Esophagus muscularis mucosa (tissue), 4 donors: ENCODE measurements around the gene EYA4. TPM values are rescaled to one million over a fixed set of nuclear protein-coding genes. Genes with fewer than 3 reads are reported as not detected.

Source experiments
- DNase-seq: peaks from one replicate; pipeline ENCODE4 v3.0.0-alpha.2; 2017; ENCODE audit errors: extremely low spot score
- H3K27ac ChIP-seq, 4 donors: fragments of 200-600 bp; sonication (generic); replicated peaks in 1 of 4; 1 replicate in 3 of 4; 2 replicates in 1 of 4; pipeline ENCODE4 v1.5.1; 2016 to 2019; ENCODE audit warnings: mild to moderate bottlenecking in 1 of 4
- H3K27me3 ChIP-seq, 4 donors: fragments of 200-600 bp; sonication (generic); one replicate each; pipeline versions ENCODE4 v1.5.1 to v1.6.0; 2016 to 2019
- H3K36me3 ChIP-seq, 4 donors: fragments of 200-600 bp; sonication (generic); one replicate each; pipeline ENCODE4 v1.5.1; 2016 to 2019
- H3K4me1 ChIP-seq, 4 donors: fragments of 200-600 bp; sonication (generic); one replicate each; pipeline ENCODE4 v1.5.1; 2016 to 2019
- H3K4me3 ChIP-seq, 4 donors: fragments of 200-600 bp; sonication (generic); 1 replicate in 2 of 4; 2 replicates in 2 of 4; pipeline ENCODE4 v1.5.1; 2016 to 2019; ENCODE audit warnings: mild to moderate bottlenecking in 4 of 4, moderate library complexity in 1 of 4
- H3K9me3 ChIP-seq, 4 donors: fragments of 200-600 bp; sonication (generic); 1 replicate in 3 of 4; 2 replicates in 1 of 4; pipeline ENCODE4 v1.5.1; 2016 to 2019
- CTCF ChIP-seq, 3 experiments: fragments of 200-600 bp in 2 of 3; fragments of 450-650 bp in 1 of 3; sonication (generic) in 2 of 3; IDR thresholded peaks; one replicate each; pipeline ENCODE4 v1.5.1; 2017 to 2019; ENCODE audit warnings: antibody characterized with exemption in 3 of 3, mild to moderate bottlenecking in 2 of 3, moderate library complexity in 1 of 3
- EP300 ChIP-seq: sonication (generic); formaldehyde crosslinking; IDR thresholded peaks from one replicate; pipeline ENCODE4 v1.6.1; 2017; ENCODE audit warnings: antibody characterized with exemption
- POLR2A ChIP-seq: fragments of 450-650 bp; IDR thresholded peaks from one replicate; pipeline ENCODE4 v1.6.1; 2017; ENCODE audit warnings: antibody characterized with exemption, moderate library complexity, mild to moderate bottlenecking, low read depth
- POLR2AphosphoS5 ChIP-seq, 2 donors: sonication (generic); formaldehyde crosslinking; IDR thresholded peaks; one replicate each; pipeline ENCODE4 v1.6.1; 2017; ENCODE audit warnings: antibody characterized with exemption in 2 of 2
- WGBS: methylation state at CpG from one replicate; pipeline ENCODE4 v1.1.5; 2018; 5-methylcytosine and 5-hydroxymethylcytosine counted together
- intact Hi-C: fragments of 100-400 bp; cut with DNase I; formaldehyde crosslinking; loops from one replicate; pipeline ENCODE4 v1.15.1; 2023
- total RNA-seq, 4 donors: library from RNA; depleted of rRNA; stranded (reverse); fragments of >200 nt; gene quantifications; one replicate each; pipeline versions ENCODE4 v1.1.0 to v1.2.1, GENCODE V29; 2016

The EYA4 gene
- total RNA-seq, 4 donors from 2014 or later = 1.5 to 3.3 (median 2.5) TPM

- intact Hi-C loops = no loop called here
- Histone ChIP-seq H3K27ac (no peak overlapping the region), H3K4me1 (no peaks in the 10 kb centered on the region), H3K9me3 (no peaks in the 10 kb centered on the region), H3K4me3 (no peak overlapping the region), H3K27me3 (no peaks in the 10 kb centered on the region), H3K36me3 (no peaks in the 10 kb centered on the region)
- TF ChIP-seq CTCF (IDR thresholded peaks at IDR 0.05) (no peak), POLR2AphosphoS5 (IDR thresholded peaks at IDR 0.05) (no peak), POLR2A (no peak), EP300 (no peak)
- WGBS = 76% methylated on average over 3 of the region's 3 CpGs
- no peak for DNase-seq
Measured at GRCh38 chr6:133333852-133334251, 92.7 kb downstream of the EYA4 start.

DNA sequence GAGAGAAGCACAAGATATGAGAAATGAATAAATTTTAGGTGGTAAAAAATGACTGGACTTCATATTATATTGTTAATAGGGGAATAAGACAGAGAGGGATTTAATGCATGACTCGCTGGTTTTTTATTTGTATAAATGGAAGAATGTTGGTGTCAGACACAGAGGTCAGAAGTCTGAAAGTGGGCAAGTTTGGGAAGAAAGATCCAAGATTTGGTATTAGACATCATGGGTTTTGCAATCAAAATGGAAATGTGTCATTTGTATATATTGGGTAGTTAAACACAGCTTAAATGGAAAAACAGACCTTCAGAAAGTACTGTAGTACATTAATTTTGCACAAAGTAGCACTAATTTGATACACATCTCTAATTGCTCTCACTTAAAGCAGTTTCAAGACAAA is 96.2 kb downstream of the EYA4 start:
- Histone ChIP-seq H3K4me1 (no peaks in the 10 kb centered on the region), H3K27me3 (no peaks in the 10 kb centered on the region), H3K4me3 (no peak overlapping the region), H3K9me3 (no peaks in the 10 kb centered on the region), H3K36me3 (no peaks in the 10 kb centered on the region), H3K27ac (no peak overlapping the region)
- intact Hi-C loops = no loop called here
- 83% methylated on average over 1 of the region's 1 CpG for WGBS
- DNase-seq = no peak
- no peak for TF ChIP-seq POLR2AphosphoS5 (IDR thresholded peaks at IDR 0.05)
- no peak for TF ChIP-seq CTCF (IDR thresholded peaks at IDR 0.05)
- TF ChIP-seq POLR2A = no peak
- TF ChIP-seq EP300 = no peak

GRCh38 chr6:133339543-133340384 is 98.6 kb downstream of the EYA4 start:
- no peak overlapping the region for H3K27ac ChIP-seq
- no peaks in the 10 kb centered on the region for H3K4me1 ChIP-seq
- H3K36me3 ChIP-seq = no peaks in the 10 kb centered on the region
- no peaks in the 10 kb centered on the region for H3K27me3 ChIP-seq
- H3K4me3 ChIP-seq = no peak overlapping the region
- no peaks in the 10 kb centered on the region for H3K9me3 ChIP-seq
- no peak for TF ChIP-seq EP300
- TF ChIP-seq CTCF (IDR thresholded peaks at IDR 0.05) = no peak
- TF ChIP-seq POLR2AphosphoS5 (IDR thresholded peaks at IDR 0.05) = no peak
- TF ChIP-seq POLR2A = no peak
- no peak for DNase-seq
- WGBS = 81% methylated on average over 7 of the region's 7 CpGs
- intact Hi-C loops = no loop called here

GRCh38 chr6:133340557-133340956 is 99.4 kb downstream of the EYA4 start:
- intact Hi-C loops = no loop called here
- Histone ChIP-seq H3K27me3 (no peaks in the 10 kb centered on the region), H3K36me3 (no peaks in the 10 kb centered on the region), H3K4me3 (no peak overlapping the region), H3K4me1 (no peaks in the 10 kb centered on the region), H3K9me3 (no peaks in the 10 kb centered on the region), H3K27ac (no peak overlapping the region)
- no peak for DNase-seq
- TF ChIP-seq POLR2A (no peak), CTCF (IDR thresholded peaks at IDR 0.05) (no peak), EP300 (no peak), POLR2AphosphoS5 (IDR thresholded peaks at IDR 0.05) (no peak)
- 77% methylated on average over 3 of the region's 3 CpGs for WGBS
